GM12878 (cell line): ENCODE results near the gene PPP1R37. TPM values are rescaled to one million over a fixed set of nuclear protein-coding genes. Genes with fewer than 3 reads are reported as not detected.

Source experiments
- ATAC-seq: fragments of 200-7000 bp; cut with Tn5 transposase; 3 replicates; pipeline ENCODE4 v1.9.1; 2020; ENCODE audit warnings: mild to moderate bottlenecking, moderate library complexity
- BruUV-seq: library from RNA; stranded (reverse); fragments of 400-500 nt; replicated peaks from 2 replicates; lab custom pipeline; 2021; lab: Mats Ljungman, UMichigan
- CTCF ChIA-PET: fragments of 300-600 bp; sonication (Branson Sonifier 250); formaldehyde crosslinking; extraction: SDS; loops from one replicate; lab custom pipeline; 2021; ENCODE audit warnings: inconsistent platforms; lab: Yijun Ruan, JAX
- POLR2A ChIA-PET: fragments of 350-600 bp; formaldehyde crosslinking; extraction: SDS; loops from one replicate; lab custom pipeline; 2021; ENCODE audit warnings: inconsistent platforms; lab: Charles Lee
- RAD21 ChIA-PET: fragments of 300-600 bp; sonication (Branson Sonifier 250); formaldehyde crosslinking; loops from one replicate; lab custom pipeline; 2023; ENCODE audit warnings: antibody characterized with exemption; ENCODE audit not compliant: unreplicated experiment; lab: Charles Lee
- SMC1A ChIA-PET: fragments of 300-600 bp; sonication (Branson Sonifier 250); formaldehyde crosslinking; loops from one replicate; lab custom pipeline; 2023; ENCODE audit not compliant: unreplicated experiment, uncharacterized antibody; lab: Charles Lee
- DNase-seq: peaks from one replicate; pipeline ENCODE4 v3.0.0-alpha.2; 2011; ENCODE audit warnings: low read depth, low spot score
- FAIRE-seq: peaks from 3 replicates; lab custom pipeline; 2011; peaks lifted over from hg19 to GRCh38; lab: Jason Lieb, UNC
- H2AFZ ChIP-seq: 2 replicates; pipeline ENCODE4 v1.6.0; 2011; ENCODE audit warnings: low read depth, low read length, control low read depth; ENCODE audit not compliant: control insufficient read depth
- H3K27ac ChIP-seq: 2 replicates; pipeline ENCODE4 v1.5.1; 2011; ENCODE audit warnings: control low read depth; ENCODE audit not compliant: control insufficient read depth, insufficient read depth
- H3K27me3 ChIP-seq, 2 experiments: replicated peaks in 1 of 2; 2 replicates each; pipeline versions ENCODE4 v1.6.0 to v1.6.1; 2011; ENCODE audit warnings: low read length in 1 of 2; ENCODE audit not compliant: control insufficient read depth in 2 of 2, insufficient read depth in 2 of 2
- H3K36me3 ChIP-seq, 2 experiments: 2 replicates each; pipeline ENCODE4 v1.5.1; 2011; ENCODE audit warnings: low read length in 1 of 2; ENCODE audit not compliant: control insufficient read depth in 2 of 2, insufficient read depth in 2 of 2
- H3K4me1 ChIP-seq: 2 replicates; pipeline ENCODE4 v1.6.1; 2011; ENCODE audit warnings: mild to moderate bottlenecking, low read length, moderate library complexity, mixed read lengths; ENCODE audit not compliant: control insufficient read depth, insufficient read depth
- H3K4me2 ChIP-seq: 2 replicates; pipeline ENCODE4 v1.6.0; 2011; ENCODE audit warnings: control low read depth; ENCODE audit not compliant: control insufficient read depth, insufficient read depth
- H3K4me3 ChIP-seq: fragments of 200-600 bp; sonication (generic); 2 replicates; pipeline ENCODE4 v1.5.1; 2016
- H3K79me2 ChIP-seq: 2 replicates; pipeline ENCODE4 v1.6.0; 2011; ENCODE audit warnings: low read length; ENCODE audit not compliant: control insufficient read depth, insufficient read depth
- H3K9ac ChIP-seq: 2 replicates; pipeline ENCODE4 v1.8.0; 2011; ENCODE audit warnings: low read length, control low read depth, mixed read lengths; ENCODE audit not compliant: control insufficient read depth, insufficient read depth
- H3K9me3 ChIP-seq: replicated peaks from 3 replicates; pipeline ENCODE4 v1.5.1; 2011; ENCODE audit warnings: mild to moderate bottlenecking, low read length; ENCODE audit not compliant: control insufficient read depth, insufficient read depth
- H4K20me1 ChIP-seq: 2 replicates; pipeline ENCODE4 v1.6.0; 2011; ENCODE audit not compliant: control insufficient read depth, insufficient read depth
- ASH2L ChIP-seq: fragments of 300-600, 200-600 bp; sonication (generic); IDR thresholded peaks from 2 replicates; pipeline ENCODE4 v1.6.1; 2017; ENCODE audit warnings: low read depth, mild to moderate bottlenecking, borderline replicate concordance
- CBX3 ChIP-seq: fragments of 200-600 bp; sonication (generic); IDR thresholded peaks from 2 replicates; pipeline ENCODE4 v1.6.1; 2016; ENCODE audit warnings: low read depth, borderline replicate concordance
- CHD2 ChIP-seq: IDR thresholded peaks from 2 replicates; pipeline ENCODE4 v1.6.1; 2011; ENCODE audit warnings: low read depth, low read length, improper control_type of control experiment, borderline replicate concordance
- CHD4 ChIP-seq: fragments of 200-600 bp; sonication (generic); IDR thresholded peaks from 2 replicates; pipeline ENCODE4 v1.6.1; 2016; ENCODE audit warnings: mild to moderate bottlenecking
- IKZF2 ChIP-seq, 2 experiments: fragments of 450-650 bp; IDR thresholded peaks; 2 replicates each; pipeline ENCODE4 v1.6.1; 2017; ENCODE audit warnings: mild to moderate bottlenecking in 2 of 2, moderate library complexity in 2 of 2
- JUNB ChIP-seq: IDR thresholded peaks from 2 replicates; pipeline ENCODE4 v1.6.1; 2016; ENCODE audit warnings: antibody characterized with exemption, mild to moderate bottlenecking
- LARP7 ChIP-seq: fragments of 450-650 bp; IDR thresholded peaks from 2 replicates; pipeline ENCODE4 v1.6.1; 2017; ENCODE audit warnings: mild to moderate bottlenecking
- NFYA ChIP-seq: IDR thresholded peaks from 2 replicates; pipeline ENCODE4 v1.6.1; 2011; ENCODE audit warnings: low read depth, mild to moderate bottlenecking, low read length, improper control_type of control experiment, borderline replicate concordance
- RELA ChIP-seq: fragments of 450-650 bp; IDR thresholded peaks from 2 replicates; pipeline ENCODE4 v1.8.0; 2014; ENCODE audit warnings: borderline replicate concordance; ENCODE audit not compliant: partially characterized antibody
- SMAD5 ChIP-seq: IDR thresholded peaks from 2 replicates; pipeline ENCODE4 v1.6.1; 2016; ENCODE audit warnings: antibody characterized with exemption, low read depth
- SMARCA5 ChIP-seq: fragments of 450-650 bp; IDR thresholded peaks from 2 replicates; pipeline ENCODE4 v1.6.1; 2017; ENCODE audit warnings: mild to moderate bottlenecking
- SP1 ChIP-seq: IDR thresholded peaks from one replicate; pipeline ENCODE4 v1.6.1; 2011; ENCODE audit warnings: low read depth, low read length
- WGBS: methylation state at CpG from one replicate; pipeline ENCODE4 v1.1.6; 2016; ENCODE audit warnings: low lambda C conversion rate; ENCODE audit not compliant: insufficient replicate concordance, insufficient coverage; ENCODE audit errors: missing lambda C conversion rate; 5-methylcytosine and 5-hydroxymethylcytosine counted together
- in situ Hi-C: fragments of 300-500 bp; cut with MboI; formaldehyde crosslinking; loops from 9 replicates; pipeline ENCODE4 v1.14.3; 2018; ENCODE audit warnings: mixed read lengths
- intact Hi-C: fragments of 100-400 bp; cut with micrococcal nuclease; formaldehyde crosslinking; loops from one replicate; pipeline ENCODE4 v1.14.2; 2022; ENCODE audit not compliant: unreplicated experiment
- polyA plus RNA-seq, 11 experiments: library from polyadenylated mRNA; depleted of rRNA in 4 of 11; unstranded in 6 of 11; stranded (reverse) in 5 of 11; fragments of >200 nt; fragmentation: Nextera tagmentation in 4 of 11; fragmentation: Illumina TruSeq in 1 of 11; extraction: Ambion mirVana in 4 of 11; extraction: Trizol in 1 of 11; gene quantifications; 1 replicate in 1 of 11; 2 replicates in 10 of 11; pipeline versions ENCODE4 v1.2.1 to v1.2.3, GENCODE V29; 2011 to 2016; ENCODE audit warnings: inconsistent platforms in 2 of 11, missing spikeins in 2 of 11, low read depth in 1 of 11
- total RNA-seq, 4 experiments: library from RNA; depleted of rRNA in 3 of 4; stranded (reverse); fragments of >200 nt in 3 of 4; fragmentation: Illumina TruSeq in 1 of 4; extraction: Trizol in 1 of 4; gene quantifications; 2 replicates each; pipeline versions ENCODE4 v1.2.1 to v1.2.3, GENCODE V29; 2013 to 2021
- TF ChIP-seq, protein P1 (sequence below): fragments of 450-650 bp; IDR thresholded peaks from 2 replicates; pipeline ENCODE4 v1.6.1; 2017; ENCODE audit warnings: mild to moderate bottlenecking, moderate library complexity
- TF ChIP-seq, protein P2 (sequence below): fragments of 450-650 bp; IDR thresholded peaks from 2 replicates; pipeline ENCODE4 v1.6.1; 2016; ENCODE audit warnings: mild to moderate bottlenecking
- TF ChIP-seq, protein P3 (sequence below): IDR thresholded peaks from 2 replicates; pipeline ENCODE4 v1.6.1; 2012; ENCODE audit warnings: low read depth, low read length, improper control_type of control experiment
- TF ChIP-seq, protein P4 (sequence below): IDR thresholded peaks from 2 replicates; pipeline ENCODE4 v1.6.1; 2012; ENCODE audit warnings: low read depth, low read length, improper control_type of control experiment

Gene PPP1R37
- total and polyA plus RNA-seq, 10 of the 15 experiments (the other 5 are each of a cell fraction or from before 2014, with no cell fraction given): 0.09 to 21.3 (median 5.1) TPM; not detected in 1

DNA sequence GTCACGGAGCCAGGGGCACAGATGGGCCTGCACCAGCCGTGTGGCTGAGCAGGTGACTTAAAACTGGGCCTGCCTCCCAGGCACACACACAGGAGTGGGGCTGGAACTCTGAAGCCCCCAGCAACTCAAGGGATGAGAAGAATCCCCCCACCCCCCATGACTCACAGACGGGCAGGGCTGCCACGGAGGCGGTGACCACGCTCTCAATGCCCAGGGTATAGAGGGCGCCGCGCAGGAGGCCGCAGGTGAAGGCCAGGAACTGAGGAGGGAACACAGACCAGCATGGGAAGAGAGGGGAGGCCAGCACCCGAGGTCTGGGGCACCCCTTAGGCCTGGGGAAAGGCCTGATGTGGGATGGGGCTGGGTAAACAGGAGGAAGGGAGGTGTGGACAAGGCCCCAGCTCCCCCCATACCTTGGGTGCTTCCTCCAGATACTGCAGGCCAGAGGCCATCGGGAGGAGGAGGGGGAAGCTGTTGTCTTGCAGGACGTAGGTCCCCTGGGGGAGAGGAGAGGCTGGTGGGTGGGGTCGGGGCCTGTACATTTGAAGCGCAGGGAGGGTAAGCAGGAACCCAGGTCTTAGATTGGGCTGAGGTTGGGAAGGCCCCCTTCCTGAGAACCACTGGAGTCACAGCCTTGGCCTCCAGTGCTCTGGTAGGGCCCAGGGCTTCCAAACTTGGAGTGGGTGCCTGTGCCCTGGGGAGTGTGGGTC, 70.9 kb downstream of the PPP1R37 start:
- ChIA-PET RAD21 (interaction anchor here (1.1 to 2.8 kb wide), 8 partner anchors 11 to 147 kb away, joined by 3 to 19 read pairs (median 8); partner anchors contain the start of genes BLOC1S3, PPP1R37 and TRAPPC6A), POLR2A (interaction anchor here (0.5 to 3.0 kb wide), 6 partner anchors 10 to 125 kb away, joined by 3 to 26 read pairs (median 5); partner anchors contain the start of genes BLOC1S3 and TRAPPC6A), SMC1A (interaction anchor here (0.8 to 2.6 kb wide), 9 partner anchors 14 to 206 kb away, joined by 3 to 17 read pairs (median 4); partner anchors contain the start of genes BLOC1S3, PPP1R37 and TRAPPC6A), CTCF (interaction anchor here (0.6 to 1.9 kb wide), 11 partner anchors 14 to 162 kb away, joined by 3 to 18 read pairs (median 4); partner anchors contain the start of genes BLOC1S3 and TRAPPC6A)
- Histone ChIP-seq H3K27ac (peak overlapping the region; percentile 64), H4K20me1 (no peaks in the 10 kb centered on the region), H3K4me3 (no peak overlapping the region), H3K4me2 (peak overlapping the region; percentile 12), H3K27me3 (no peaks in the 10 kb centered on the region; a peak in 1 of 4 replicates), H2AFZ (peak overlapping the region; percentile 67), H3K9me3 (no peaks in the 10 kb centered on the region), H3K36me3 (no peaks in the 10 kb centered on the region), H3K9ac (peak overlapping the region; percentile 48), H3K4me1 (peaks cover 18% of the 10 kb centered on the region), H3K79me2 (no peaks in the 10 kb centered on the region)
- intact Hi-C loops (loop anchor here (1.0 kb wide), 1 partner anchor 27 kb away; no protein-coding TSS in a partner anchor), in situ Hi-C loops (no loop called here)
- DNase-seq (no peak), ATAC-seq (no peak), FAIRE-seq (no peak)
- WGBS: 75% methylated on average over 14 of the region's 15 CpGs
- BruUV-seq: no TSS peak
- no peak for TF ChIP-seq CHD4
- no peak for TF ChIP-seq IKZF2 (IDR thresholded peaks at IDR 0.05)
- TF ChIP-seq ASH2L: no peak
- no peak for TF ChIP-seq SMAD5
- TF ChIP-seq CBX3: no peak
- TF ChIP-seq, protein P1, sequence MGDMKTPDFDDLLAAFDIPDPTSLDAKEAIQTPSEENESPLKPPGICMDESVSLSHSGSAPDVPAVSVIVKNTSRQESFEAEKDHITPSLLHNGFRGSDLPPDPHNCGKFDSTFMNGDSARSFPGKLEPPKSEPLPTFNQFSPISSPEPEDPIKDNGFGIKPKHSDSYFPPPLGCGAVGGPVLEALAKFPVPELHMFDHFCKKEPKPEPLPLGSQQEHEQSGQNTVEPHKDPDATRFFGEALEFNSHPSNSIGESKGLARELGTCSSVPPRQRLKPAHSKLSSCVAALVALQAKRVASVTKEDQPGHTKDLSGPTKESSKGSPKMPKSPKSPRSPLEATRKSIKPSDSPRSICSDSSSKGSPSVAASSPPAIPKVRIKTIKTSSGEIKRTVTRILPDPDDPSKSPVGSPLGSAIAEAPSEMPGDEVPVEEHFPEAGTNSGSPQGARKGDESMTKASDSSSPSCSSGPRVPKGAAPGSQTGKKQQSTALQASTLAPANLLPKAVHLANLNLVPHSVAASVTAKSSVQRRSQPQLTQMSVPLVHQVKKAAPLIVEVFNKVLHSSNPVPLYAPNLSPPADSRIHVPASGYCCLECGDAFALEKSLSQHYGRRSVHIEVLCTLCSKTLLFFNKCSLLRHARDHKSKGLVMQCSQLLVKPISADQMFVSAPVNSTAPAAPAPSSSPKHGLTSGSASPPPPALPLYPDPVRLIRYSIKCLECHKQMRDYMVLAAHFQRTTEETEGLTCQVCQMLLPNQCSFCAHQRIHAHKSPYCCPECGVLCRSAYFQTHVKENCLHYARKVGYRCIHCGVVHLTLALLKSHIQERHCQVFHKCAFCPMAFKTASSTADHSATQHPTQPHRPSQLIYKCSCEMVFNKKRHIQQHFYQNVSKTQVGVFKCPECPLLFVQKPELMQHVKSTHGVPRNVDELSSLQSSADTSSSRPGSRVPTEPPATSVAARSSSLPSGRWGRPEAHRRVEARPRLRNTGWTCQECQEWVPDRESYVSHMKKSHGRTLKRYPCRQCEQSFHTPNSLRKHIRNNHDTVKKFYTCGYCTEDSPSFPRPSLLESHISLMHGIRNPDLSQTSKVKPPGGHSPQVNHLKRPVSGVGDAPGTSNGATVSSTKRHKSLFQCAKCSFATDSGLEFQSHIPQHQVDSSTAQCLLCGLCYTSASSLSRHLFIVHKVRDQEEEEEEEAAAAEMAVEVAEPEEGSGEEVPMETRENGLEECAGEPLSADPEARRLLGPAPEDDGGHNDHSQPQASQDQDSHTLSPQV: no peak
- TF ChIP-seq CHD2: 0 out of 2 replicates have a peak, but pooled peaks have one; percentile 3
- TF ChIP-seq, protein P2, sequence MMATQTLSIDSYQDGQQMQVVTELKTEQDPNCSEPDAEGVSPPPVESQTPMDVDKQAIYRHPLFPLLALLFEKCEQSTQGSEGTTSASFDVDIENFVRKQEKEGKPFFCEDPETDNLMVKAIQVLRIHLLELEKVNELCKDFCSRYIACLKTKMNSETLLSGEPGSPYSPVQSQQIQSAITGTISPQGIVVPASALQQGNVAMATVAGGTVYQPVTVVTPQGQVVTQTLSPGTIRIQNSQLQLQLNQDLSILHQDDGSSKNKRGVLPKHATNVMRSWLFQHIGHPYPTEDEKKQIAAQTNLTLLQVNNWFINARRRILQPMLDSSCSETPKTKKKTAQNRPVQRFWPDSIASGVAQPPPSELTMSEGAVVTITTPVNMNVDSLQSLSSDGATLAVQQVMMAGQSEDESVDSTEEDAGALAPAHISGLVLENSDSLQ: no peak
- TF ChIP-seq SP1: no peak
- no peak for TF ChIP-seq JUNB
- TF ChIP-seq, protein P3, sequence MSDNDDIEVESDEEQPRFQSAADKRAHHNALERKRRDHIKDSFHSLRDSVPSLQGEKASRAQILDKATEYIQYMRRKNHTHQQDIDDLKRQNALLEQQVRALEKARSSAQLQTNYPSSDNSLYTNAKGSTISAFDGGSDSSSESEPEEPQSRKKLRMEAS: no peak
- no peak for TF ChIP-seq NFYA
- no peak for TF ChIP-seq RELA
- 0 out of 2 replicates have a peak, but pooled peaks have one; percentile 27 for TF ChIP-seq LARP7
- TF ChIP-seq, protein P4, sequence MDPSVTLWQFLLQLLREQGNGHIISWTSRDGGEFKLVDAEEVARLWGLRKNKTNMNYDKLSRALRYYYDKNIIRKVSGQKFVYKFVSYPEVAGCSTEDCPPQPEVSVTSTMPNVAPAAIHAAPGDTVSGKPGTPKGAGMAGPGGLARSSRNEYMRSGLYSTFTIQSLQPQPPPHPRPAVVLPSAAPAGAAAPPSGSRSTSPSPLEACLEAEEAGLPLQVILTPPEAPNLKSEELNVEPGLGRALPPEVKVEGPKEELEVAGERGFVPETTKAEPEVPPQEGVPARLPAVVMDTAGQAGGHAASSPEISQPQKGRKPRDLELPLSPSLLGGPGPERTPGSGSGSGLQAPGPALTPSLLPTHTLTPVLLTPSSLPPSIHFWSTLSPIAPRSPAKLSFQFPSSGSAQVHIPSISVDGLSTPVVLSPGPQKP: no peak
- peak; percentile 28; the same call in 1 of the 2 replicates for TF ChIP-seq SMARCA5
